CD4-positive, alpha-beta T cell treated with Interleukin-2 at 100 ng/mL for 4 hours (primary cell): ENCODE results near the gene NSF.

ENCODE experiments used
- DNase-seq: peaks from one replicate; pipeline ENCODE4 v3.0.0-alpha.2; 2020; ENCODE audit warnings: low spot score

NSF gene

GRCh38 chr17:46803544-46803943, 213.1 kb downstream of the NSF start:
- DNase-seq = no peak

DNA sequence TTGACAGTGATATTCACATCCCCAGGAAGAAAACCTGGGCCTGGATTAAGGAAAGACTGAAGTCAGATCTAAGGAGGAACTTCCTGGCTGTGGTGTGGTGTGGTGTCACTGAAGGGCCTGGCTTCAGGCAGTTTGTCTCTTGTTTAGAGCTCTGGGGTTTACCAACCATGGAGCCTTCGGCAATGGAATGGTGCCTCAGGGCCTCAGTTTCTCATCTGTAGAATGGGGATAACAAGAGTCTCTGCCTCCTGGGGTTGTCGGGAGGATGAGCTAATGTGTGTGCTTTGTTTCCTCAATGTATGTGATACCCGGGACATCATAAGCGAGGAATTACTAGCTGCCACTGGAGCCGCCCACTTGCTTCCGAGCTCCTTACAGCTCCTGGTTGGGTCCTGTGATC, 215.3 kb downstream of the NSF start:
- no peak for DNase-seq
